Measurements from ENCODE around the gene IL12RB1. TPM values are rescaled to one million over a fixed set of nuclear protein-coding genes. Genes with fewer than 3 reads are reported as not detected.
"Not testable (repeated sequence)": the region's sequence is repeated elsewhere in the genome, so short reads cannot be mapped to it uniquely, and the experiment has no call there.

IL12RB1 gene
- total RNA-seq, 1 donor from 2014 or later, result not detected

GRCh38 chr19:18112989-18113478 lies 26.3 kb upstream of the IL12RB1 start:
- DNase-seq (ENCODE audit: low read depth), result no peak
- TF ChIP-seq, protein P1, sequence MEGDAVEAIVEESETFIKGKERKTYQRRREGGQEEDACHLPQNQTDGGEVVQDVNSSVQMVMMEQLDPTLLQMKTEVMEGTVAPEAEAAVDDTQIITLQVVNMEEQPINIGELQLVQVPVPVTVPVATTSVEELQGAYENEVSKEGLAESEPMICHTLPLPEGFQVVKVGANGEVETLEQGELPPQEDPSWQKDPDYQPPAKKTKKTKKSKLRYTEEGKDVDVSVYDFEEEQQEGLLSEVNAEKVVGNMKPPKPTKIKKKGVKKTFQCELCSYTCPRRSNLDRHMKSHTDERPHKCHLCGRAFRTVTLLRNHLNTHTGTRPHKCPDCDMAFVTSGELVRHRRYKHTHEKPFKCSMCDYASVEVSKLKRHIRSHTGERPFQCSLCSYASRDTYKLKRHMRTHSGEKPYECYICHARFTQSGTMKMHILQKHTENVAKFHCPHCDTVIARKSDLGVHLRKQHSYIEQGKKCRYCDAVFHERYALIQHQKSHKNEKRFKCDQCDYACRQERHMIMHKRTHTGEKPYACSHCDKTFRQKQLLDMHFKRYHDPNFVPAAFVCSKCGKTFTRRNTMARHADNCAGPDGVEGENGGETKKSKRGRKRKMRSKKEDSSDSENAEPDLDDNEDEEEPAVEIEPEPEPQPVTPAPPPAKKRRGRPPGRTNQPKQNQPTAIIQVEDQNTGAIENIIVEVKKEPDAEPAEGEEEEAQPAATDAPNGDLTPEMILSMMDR (conservative IDR thresholded peaks at IDR 0.05; ENCODE audit: low read depth, low read length), result peak; percentile 90
- no peak overlapping the region for H3K4me3 ChIP-seq (ENCODE audit: low read depth, low read length)

GRCh38 chr19:18110609-18111232 lies 24.0 kb upstream of the IL12RB1 start:
- TF ChIP-seq, protein P1 (conservative IDR thresholded peaks at IDR 0.05; ENCODE audit: low read depth, low read length), result no peak
- H3K4me3 ChIP-seq (ENCODE audit: low read depth, low read length), result peak overlapping the region; percentile 93
- no peak for DNase-seq (ENCODE audit: low read depth)

- no peak for DNase-seq (ENCODE audit: low read depth)
- TF ChIP-seq, protein P1 (conservative IDR thresholded peaks at IDR 0.05; ENCODE audit: low read depth, low read length), result no peak
- peak overlapping the region; percentile 93 for H3K4me3 ChIP-seq (ENCODE audit: low read depth, low read length)
These were observed 23.2 kb upstream of the IL12RB1 start for GRCh38 chr19:18109733-18110608.

DNA sequence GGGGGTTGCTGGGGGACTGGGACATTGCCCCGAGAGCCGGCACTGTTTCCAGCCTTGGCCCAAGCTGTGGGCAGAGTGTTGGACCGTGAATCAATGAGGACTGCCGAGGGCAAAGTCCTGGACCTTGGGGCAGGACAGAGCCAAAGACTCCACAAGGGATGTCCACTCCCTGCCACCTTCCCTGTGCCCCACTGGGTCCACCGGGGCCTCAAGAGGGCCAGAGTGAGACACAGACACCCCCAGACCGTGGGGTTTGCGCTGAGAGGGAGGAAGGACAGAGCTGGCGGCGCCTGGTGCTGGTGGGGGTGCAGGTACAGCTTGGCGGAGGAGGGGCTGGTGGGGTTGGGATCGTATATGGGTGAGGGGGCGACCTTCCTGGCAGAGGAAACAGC lies 22.6 kb upstream of the IL12RB1 start:
- TF ChIP-seq, protein P1 (conservative IDR thresholded peaks at IDR 0.05; ENCODE audit: low read depth, low read length), result no peak
- peak overlapping the region; percentile 93 for H3K4me3 ChIP-seq (ENCODE audit: low read depth, low read length)
- no peak for DNase-seq (ENCODE audit: low read depth)

- DNase-seq (ENCODE audit: low read depth), result no peak
- peak overlapping the region; percentile 93 for H3K4me3 ChIP-seq (ENCODE audit: low read depth, low read length)
- TF ChIP-seq, protein P1 (conservative IDR thresholded peaks at IDR 0.05; ENCODE audit: low read depth, low read length), result no peak
These were observed 22.2 kb upstream of the IL12RB1 start for GRCh38 chr19:18108897-18109296.

DNA sequence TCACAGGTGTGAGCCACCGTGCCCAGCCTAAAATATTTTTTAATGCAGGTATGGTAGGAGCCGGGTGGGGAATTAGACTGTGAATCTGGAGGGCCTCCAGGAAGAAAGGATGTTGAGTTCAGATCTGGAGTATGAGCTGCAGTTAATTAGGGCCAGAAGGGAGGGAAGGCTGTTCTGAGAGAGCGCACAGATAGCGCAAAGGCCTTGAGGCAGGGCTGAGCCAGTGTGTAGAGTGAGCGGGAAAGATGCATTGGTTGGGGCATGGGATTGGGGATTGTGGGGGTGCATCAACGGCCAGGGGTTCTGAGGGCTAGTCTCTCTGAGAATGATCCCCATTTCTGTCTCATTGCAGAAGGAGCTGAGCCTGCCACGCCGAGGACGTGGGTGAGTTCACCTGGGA lies 20.5 kb upstream of the IL12RB1 start:
- TF ChIP-seq, protein P1 (conservative IDR thresholded peaks at IDR 0.05; ENCODE audit: low read depth, low read length), result no peak
- no peak for DNase-seq (ENCODE audit: low read depth)
- H3K4me3 ChIP-seq (ENCODE audit: low read depth, low read length), result no peak overlapping the region

GRCh38 chr19:18105259-18105658 lies 18.5 kb upstream of the IL12RB1 start:
- not testable (repeated sequence) for H3K4me3 ChIP-seq (ENCODE audit: low read depth, low read length); DNase-seq (ENCODE audit: low read depth)

All from epithelial cell of proximal tubule (primary cell).